ENCODE data around the gene TMEM170A. TPM values are rescaled to one million over a fixed set of nuclear protein-coding genes. Genes with fewer than 3 reads are reported as not detected.
A peak's percentile ranks its signal among the peaks of the same experiment; 100 is the strongest.

TMEM170A gene
- total and polyA plus RNA-seq, 10 of the 15 experiments (the other 5 are each of a cell fraction or from before 2014, with no cell fraction given): 7.3 to 28.2 (median 20.9) TPM

- TF ChIP-seq PBX3 (IDR thresholded peaks at IDR 0.05; ENCODE audit: insufficient replicate concordance, low read depth, low read length): no peak
- TF ChIP-seq IRF5 (IDR thresholded peaks at IDR 0.05; ENCODE audit: borderline replicate concordance): no peak
- TF ChIP-seq SIX5 (IDR thresholded peaks at IDR 0.05; ENCODE audit: low read depth, low read length, severe bottlenecking): no peak
- TF ChIP-seq BCL11A (IDR thresholded peaks at IDR 0.05; ENCODE audit: low read depth, low read length): no peak
- no peak for TF ChIP-seq EED (IDR thresholded peaks at IDR 0.05; ENCODE audit: low read depth)
- TF ChIP-seq FOXK2 (IDR thresholded peaks at IDR 0.05): no peak
- no peak for TF ChIP-seq YBX1 (IDR thresholded peaks at IDR 0.05)
- no peak for TF ChIP-seq SMAD1 (IDR thresholded peaks at IDR 0.05; ENCODE audit: low read depth, partially characterized antibody)
- no peak for TF ChIP-seq NRF1 (conservative IDR thresholded peaks at IDR 0.05; ENCODE audit: low read depth, low read length)
These were observed 33.1 kb upstream of the TMEM170A start (continued) for GRCh38 chr16:75497558-75497957.

- POLR2A ChIA-PET: no interaction called here
- H3K27ac ChIP-seq (ENCODE audit: control insufficient read depth, insufficient read depth): no peak within 1 kb of the TSS
- FAIRE-seq: no peak
- WGBS (ENCODE audit: insufficient coverage, insufficient replicate concordance, low lambda C conversion rate, missing lambda C conversion rate): 7% methylated on average over 40 of the region's 43 CpGs
- H3K4me2 ChIP-seq (ENCODE audit: control insufficient read depth, insufficient read depth): peak within 1 kb of the TSS; percentile 72
- no peak for DNase-seq (ENCODE audit: low read depth, low spot score)
- in situ Hi-C loops (cut with MboI): no loop called here
- no peaks in the 10 kb centered on the region for H4K20me1 ChIP-seq (ENCODE audit: control insufficient read depth, insufficient read depth)
- no peaks in the 10 kb centered on the region for H3K36me3 ChIP-seq (ENCODE audit: control insufficient read depth in 2 of 2, insufficient read depth in 2 of 2, low read length in 1 of 2)
- peak; percentile 80 for ATAC-seq
- SMC1A ChIA-PET (ENCODE audit: uncharacterized antibody, unreplicated experiment): no interaction called here
- 0 out of 2 replicates have a peak within 1 kb of the TSS, but pooled peaks have one; percentile 7 for H3K9ac ChIP-seq (ENCODE audit: control insufficient read depth, insufficient read depth, low read length)
- H3K9me3 ChIP-seq (replicated peaks; ENCODE audit: control insufficient read depth, insufficient read depth, low read length): no peaks in the 10 kb centered on the region
- CTCF ChIA-PET: interaction anchor here (0.9 to 1.6 kb wide), 4 partner anchors 23 to 30 kb away, joined by 4 read pairs; partner anchors contain the start of gene TMEM170A
- H3K4me1 ChIP-seq (ENCODE audit: control insufficient read depth, insufficient read depth, low read length): peaks cover 11% of the 10 kb centered on the region
- peak within 1 kb of the TSS; percentile 68 for H2AFZ ChIP-seq (ENCODE audit: control insufficient read depth, low read depth, low read length)
- RAD21 ChIA-PET (ENCODE audit: unreplicated experiment): no interaction called here
- no TSS peak for BruUV-seq (replicated peaks)
- H3K4me3 ChIP-seq: peak within 1 kb of the TSS; percentile 64
- H3K79me2 ChIP-seq (ENCODE audit: control insufficient read depth, insufficient read depth, low read length): no peaks in the 10 kb centered on the region
- H3K27me3 ChIP-seq (replicated peaks in 1 of 2; ENCODE audit: control insufficient read depth in 2 of 2, insufficient read depth in 2 of 2, low read length in 1 of 2): peaks cover 0 to 2% of the 10 kb centered on the region in 2 experiments; a peak in 2 of 4 replicates
- intact Hi-C loops (cut with micrococcal nuclease; ENCODE audit: unreplicated experiment): no loop called here
- TF ChIP-seq E4F1 (IDR thresholded peaks at IDR 0.05; ENCODE audit: borderline replicate concordance, partially characterized antibody) (no peak), RUNX3 (IDR thresholded peaks at IDR 0.05; ENCODE audit: low read length) (0 out of 2 replicates have a peak, but pooled peaks have one; percentile 11), POLR2A (IDR thresholded peaks at IDR 0.05; ENCODE audit: low read depth, low read length) (peak; percentile 61; the same call in 1 of the 2 replicates), CREB1 (IDR thresholded peaks at IDR 0.05; ENCODE audit: low read depth) (0 out of 2 replicates have a peak, but pooled peaks have one; percentile 7), IRF3 (IDR thresholded peaks at IDR 0.05) (no peak), ZBTB33 (IDR thresholded peaks at IDR 0.05) (no peak), CREM (IDR thresholded peaks at IDR 0.05; ENCODE audit: low read depth) (no peak)
These were observed 30.7 kb upstream of the TMEM170A start, which contains the start of gene CHST6 for GRCh38 chr16:75495076-75495674. CHST6 (minus strand) TSS chr16:75495441; CDS start chr16:75479828, 15,613 bp downstream.
